ELR (cell line): ENCODE results near the gene OR1I1.
A peak's percentile ranks its signal among the peaks of the same experiment; 100 is the strongest.

Experiments used
- DNase-seq: peaks from one replicate; pipeline ENCODE4 v3.0.0-alpha.2; 2015; ENCODE audit warnings: low read depth

OR1I1 gene

DNA sequence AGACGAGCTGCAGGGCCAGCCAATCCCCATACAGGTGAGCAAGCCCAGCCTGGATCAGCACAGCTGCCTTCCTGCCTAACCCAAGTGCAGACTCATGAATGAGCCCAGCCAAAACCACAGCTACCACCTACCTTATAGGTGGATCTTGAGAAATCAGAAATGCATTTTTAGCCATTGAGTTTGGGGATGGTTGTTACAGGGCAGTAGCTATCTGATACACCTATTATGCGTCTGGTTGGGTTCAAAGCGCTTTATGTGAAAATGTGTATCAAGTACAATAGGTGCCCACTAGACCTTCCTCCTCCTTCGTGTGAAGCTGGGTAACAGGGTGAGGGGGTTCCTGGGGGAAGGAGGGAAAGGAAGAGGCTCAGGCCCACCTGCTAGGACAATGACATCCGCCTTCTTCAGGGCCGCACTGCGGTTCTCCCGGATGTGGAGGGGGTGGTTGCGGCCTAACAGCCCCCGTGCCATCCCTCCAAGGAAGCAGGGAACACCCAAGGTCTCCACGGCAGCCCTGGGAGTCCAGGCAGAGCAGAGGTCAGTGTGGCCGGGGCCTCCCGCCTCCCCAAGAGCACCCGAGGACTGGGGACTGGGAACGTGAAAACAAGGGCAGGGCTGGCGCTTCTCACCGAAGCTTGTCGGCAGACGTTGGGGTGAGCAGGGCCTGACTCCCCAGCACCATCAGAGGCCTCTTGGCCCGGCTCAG is 36.9 kb downstream of the OR1I1 start:
- no peak for DNase-seq

DNA sequence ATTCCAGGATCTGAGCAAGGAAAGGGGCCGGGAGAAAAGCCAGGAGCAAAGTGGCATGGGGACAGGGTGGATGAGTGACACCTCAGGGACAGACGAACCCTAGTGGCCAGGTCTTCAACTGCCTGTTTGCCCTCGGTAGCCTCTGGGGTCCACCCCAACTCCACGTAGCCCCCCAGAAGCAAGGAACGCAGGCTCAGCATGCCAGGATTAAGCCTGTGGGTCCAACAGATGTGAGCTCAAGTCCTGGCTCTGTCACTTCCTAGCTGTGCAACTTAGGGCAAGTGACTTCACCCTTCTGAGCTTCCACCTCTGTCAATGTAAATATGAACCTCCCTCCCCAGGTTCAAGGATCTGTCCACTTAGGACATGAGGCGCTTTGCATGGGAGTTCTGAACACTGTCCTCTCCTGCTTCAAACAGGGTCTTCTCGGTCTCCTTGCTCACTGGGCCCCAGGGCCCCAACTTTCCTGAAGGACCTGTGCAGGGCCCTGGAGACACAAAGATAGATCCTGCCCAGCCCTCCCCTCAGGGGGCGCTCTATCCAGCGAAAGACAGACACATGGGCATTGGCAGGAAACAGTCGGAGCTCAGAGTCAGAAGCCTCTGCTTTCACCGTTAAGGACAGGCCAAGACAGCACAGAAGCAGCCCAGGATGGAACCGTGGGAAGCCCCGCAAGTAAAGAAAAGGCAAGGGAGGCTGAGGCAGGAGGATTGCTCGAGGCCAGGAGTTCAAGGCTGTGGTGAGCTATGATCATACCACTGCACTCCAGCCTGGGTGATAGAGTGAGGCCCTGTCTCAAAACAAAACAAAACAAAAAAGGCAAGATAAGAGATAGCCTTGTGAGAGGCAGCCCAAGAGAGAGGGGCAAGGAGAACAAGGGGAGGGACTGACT is 38.4 kb downstream of the OR1I1 start:
- no peak for DNase-seq

DNA sequence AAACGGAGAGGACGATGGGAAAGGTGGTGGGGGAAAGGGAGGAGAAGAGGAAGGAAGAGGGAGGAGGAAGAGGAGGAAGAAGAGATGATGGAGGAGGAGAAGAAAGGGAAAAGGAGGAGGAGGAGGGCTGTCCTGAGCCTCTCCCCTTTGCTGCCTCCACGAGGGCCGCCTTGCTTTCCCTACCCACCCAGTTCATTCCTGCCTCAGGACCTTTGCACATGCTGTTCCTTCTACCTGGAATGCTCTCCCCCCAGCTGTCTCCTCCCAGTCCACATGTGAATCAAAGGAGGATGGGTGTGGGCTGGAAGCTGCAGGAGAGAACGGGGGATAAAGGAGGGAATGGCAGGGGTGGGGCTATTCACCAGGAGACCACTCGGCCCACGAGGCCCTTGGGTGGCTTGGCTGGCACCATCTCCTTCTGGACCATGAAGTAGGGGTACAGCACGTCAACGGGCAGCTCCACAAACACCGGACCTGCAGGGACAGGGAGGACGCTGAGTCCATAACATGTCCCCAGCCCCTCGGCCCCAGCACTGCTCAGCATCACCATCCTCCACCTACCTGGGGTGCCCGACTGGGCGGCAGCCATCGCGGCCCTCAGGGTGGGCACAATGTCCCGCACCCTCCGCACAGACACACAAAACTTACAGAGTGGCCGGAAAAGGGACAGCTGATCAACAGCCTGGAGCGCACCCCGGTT is 40.5 kb downstream of the OR1I1 start:
- no peak for DNase-seq

DNA sequence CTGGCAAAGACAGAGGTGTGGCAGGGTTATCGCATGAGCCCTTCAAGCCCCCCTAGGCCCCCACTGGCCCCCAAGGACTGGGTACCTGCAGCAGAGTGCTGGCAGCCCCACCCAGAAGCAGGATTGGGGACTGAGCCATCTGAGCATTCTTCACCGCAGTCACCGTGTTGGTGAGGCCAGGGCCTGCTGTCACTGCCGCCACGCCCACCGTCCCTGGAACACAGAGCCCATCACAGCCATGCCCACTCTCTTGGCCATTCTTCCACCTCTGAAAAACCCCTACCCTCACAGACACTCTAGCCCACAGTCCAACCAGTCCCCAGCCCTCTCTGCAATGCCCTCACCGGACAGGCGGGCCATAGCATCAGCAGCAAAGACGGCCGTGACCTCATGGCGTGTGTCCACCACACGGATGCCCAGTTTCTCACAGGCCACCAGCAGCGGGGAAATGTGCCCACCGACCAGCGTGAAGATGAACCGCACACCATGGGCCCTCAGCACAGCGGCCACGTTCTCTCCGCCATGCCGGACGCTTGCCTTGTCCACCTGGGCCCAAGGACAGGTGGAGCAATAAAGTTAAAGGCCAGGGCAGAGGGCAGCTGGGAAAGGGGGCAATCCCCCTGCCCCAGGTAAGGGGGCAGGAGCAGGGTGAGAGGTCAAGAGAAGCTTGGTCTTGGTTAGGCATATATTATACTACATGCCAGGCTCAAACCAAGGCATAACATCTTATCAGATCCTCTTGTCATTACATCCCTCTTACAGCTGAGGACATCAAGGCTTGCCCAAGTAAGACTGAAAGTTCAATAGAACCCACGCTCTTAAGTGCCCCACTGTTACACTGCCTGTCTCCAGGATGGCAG is 41.2 kb downstream of the OR1I1 start:
- DNase-seq, result no peak

DNA sequence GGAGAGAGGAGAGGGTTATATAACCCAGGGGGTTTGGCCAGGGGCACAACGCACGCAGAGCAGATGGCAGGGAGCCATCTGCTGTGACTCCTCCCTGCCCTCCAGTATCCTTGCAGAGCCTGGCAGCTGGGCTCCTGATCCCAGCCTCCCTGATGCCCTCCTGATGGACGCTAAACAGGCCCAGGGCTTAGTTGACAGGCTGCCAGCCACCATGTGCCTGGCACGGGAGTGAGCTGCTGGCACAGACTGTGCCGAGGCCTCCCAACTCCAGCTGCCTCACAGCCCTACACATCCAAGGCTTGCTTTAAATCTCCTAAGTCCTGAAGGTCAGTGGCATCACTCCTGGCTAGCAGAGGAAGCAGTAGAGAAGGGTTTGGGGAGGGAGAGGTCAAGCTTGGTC is 41.9 kb downstream of the OR1I1 start:
- no peak for DNase-seq

DNA sequence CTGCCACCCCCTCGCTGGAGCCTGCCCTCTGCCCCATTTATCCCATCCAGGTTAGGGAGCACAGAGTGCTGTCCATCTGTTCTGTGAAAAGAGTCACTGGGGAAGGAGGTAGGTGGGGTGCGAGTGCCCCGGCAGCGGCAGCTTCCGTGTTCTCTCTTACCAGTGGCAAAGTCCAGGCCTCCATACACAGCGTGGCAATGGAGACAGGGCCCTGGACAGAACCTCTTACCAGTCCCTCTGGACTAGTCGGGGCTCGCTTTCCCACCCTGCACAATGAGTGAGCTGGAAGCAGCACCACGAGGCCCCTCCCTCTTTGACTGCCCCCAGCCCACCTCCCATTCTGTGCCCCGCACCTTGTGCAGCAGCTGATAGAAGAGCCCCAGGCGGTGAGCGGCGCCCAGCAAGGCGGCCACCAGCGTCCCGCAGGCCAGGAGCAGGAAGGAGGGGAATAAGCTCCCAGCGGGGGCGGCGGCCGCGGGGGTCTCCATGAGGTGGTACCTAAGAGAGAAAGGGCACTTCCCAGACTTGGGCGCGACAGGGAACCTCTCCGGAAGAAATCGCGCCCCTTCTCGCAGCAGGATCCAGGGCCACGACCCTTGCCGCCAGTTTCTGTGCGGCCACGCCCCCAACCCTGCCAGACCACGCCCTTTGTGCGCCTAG is 42.7 kb downstream of the OR1I1 start:
- no peak for DNase-seq

DNA sequence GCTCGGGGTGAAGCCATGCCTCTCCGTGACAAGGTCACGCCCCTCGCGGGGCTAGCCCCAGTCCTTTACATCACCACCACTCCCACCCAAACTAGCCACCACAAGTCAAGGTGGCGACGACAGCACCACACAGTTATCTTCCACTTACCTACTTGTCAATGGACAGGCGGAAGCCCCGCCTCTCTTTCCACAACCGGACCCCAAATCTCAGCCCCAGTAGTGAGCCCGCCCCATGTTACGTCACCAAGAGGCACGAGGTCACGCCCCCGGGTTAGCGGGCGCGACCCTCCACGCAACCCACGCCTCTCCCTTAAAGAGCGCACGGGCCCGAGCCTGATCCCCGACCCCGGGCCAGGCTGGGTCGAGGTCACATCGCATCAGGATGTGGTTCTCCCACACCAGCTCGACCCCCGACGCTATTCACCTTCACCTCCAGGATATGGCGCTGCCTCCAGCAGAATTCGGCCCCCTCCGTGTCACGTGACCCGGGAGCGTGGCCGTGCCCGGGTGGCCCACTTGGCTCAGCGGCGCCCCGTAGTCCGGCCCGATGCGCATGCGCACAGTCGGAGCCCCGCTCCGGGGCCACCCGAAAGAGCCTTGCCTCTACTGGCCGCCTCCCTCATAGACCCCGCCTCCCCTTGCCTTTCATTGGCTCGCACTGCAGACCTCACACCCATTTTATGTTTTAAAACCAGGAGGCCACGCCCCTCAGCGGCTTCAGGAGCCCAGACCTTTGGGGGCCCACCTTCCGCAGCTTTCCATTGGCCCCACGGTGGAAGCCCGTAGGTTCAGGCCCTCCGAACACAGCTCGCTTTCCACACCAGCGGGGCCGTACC is 43.4 kb downstream of the OR1I1 start:
- peak; percentile 99 for DNase-seq

DNA sequence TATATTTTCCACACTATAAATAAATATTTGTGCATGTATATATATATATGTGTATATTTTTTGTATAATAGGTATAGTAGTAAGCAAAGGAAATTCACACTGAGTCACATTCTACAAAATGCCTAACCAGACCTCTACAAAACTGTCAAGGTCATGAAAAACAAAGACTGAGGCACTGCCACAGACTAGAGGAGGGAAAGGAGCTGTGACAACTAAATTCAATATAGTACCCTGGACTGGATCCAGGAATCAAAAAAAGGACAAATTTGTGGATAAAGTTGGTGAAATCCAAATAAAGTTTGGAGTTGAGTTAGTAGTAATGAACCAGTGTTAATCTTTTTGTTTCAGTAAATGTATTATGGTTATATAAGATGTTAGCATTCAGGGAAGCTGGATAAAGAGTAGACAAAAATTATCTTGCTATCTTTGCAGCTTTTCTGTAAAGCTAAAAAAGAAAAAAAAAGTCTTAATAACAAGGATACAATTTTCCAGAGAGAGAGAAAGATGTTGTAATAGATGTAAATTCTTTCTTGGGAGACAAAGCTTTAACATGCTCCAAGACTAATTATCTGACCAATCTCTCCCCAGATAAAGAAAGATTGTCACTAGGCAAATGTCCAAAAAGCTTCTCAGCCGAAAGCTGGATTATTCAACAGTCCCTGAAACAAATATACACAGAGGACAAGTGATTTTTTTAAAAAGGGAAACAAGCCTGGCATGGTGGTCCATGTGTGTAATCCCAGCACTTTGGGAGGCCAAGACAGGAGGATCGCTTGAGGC is 44.3 kb downstream of the OR1I1 start:
- DNase-seq, result no peak

DNA sequence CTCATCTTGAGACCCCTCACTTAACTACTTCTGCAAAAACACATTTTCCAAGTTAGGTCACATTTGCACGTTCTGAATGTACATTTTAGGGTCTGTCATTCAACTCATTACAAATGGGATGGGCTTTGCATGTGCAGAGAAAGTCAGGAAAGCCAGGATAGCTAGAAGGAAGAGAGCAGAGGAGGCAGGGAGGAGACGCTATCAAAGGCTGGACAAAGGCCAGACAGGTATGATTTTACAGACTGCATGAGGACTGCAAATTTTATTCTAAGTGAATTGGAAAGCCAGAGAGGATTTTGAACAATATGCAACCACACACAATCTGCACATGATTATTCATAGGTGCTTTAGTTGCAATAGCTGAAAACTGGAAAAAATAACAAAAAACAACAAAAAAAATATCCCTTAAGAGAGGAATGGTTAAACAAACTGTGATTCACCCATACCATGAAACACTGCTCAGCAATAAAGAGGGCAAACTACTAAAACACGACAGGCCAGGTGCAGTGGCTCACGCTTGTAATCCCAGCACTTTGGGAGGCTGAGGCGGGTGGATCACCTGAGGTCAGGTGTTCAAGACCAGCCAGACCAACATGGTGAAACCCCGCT is 46.3 kb downstream of the OR1I1 start:
- no peak for DNase-seq

DNA sequence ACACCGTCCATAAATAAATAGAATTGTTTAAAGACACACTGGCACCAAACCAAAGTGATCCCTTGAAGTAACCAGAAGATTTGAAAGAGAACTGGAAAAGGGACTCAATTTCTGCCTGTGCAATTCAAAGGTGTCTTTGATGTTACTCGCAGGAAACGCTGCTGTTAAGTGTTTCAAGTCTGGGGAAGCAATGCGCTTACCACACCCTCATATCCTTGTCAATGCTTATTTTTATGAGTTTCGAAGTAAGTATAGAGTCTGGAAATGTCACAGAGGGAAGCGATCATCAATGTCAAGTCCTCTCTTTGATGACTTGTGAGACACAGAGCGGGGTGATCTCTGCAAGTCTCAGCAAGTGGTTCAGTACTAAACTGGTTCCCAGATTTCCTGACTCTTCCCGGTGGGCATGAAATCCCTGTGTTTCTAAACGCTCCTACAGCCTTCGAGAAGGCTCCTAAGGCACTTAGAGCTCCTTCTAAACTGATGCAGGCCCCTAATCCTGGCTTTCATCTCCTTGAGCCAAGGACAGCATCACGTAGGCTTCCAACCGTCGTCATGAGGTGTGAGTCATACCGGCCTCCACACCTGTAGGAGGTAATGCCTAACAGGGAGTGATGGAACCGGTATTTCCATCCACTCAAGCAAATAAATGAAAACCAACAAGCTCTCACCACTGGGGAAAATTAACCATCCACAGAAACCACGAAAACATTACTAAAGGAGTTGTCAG is 48.0 kb downstream of the OR1I1 start:
- DNase-seq, result no peak

DNA sequence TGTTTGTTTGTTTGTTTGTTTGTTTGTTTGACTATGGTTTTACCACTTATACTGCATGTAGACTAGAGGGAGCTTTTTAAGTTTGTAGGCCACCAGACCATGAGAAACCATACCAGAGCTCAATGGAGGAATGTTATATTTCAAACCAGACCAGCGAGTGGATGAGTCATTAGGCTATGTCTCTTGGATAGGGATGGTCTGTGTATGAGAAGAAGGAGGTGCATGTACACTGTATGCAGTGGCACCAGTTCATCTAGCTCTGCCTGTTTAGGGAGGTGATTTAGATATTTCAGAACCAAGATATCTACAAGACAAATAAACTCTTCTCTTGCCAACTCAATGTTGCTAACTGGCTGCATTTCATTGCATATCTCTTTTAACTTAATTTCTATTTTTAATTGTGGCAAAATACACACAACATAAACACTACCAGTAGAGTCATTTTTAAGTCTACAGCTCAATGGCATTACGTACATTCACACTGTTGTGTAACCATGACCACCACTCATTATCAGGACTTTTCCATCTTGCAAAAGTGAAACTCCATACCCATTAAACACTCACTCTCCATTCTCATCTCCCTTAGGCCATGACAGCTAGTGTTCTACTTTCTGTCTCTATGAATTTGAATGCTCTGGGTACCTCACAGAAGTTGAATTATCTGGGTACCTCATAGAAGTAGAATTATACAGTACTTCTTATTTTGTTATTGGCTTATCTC is 54.4 kb downstream of the OR1I1 start:
- peak; percentile 43 for DNase-seq

DNA sequence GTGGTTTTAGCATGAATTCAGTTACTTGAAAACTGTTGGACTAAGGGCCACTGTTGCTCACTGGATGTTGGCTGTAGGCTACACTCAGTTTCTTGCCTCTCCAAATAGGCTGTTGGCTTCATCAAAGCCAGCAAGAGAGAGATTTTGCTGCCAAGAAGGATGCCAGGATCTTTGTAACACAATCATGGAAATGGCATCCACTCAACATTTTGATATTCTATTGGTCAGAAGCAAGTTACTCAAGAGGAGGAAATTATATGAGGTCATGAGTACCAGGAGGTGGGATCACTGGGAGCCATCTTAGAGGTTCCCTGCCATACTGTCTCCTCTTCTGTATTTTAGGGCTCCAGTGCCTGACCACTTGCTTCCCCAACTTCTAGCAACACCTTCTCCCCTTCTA is 55.8 kb downstream of the OR1I1 start:
- DNase-seq, result peak; percentile 54

DNA sequence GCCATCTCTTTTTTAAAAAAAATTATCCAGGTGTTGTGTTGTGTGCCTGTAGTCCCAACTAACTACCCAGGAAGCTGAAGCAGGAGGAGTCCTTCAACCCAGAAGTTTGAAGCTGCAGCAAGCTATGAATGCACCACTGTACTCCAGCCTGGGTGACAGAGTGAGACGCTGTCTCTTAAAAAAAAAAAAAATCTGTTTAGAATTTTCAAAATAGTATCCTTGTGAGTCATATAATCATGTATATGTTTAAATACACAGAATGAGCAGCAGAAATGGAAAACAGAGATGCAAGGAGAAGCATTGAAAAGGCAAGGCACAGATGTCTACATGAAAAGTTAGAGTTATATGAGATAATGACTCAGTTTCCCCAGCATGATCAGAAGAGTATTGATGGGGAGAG is 56.4 kb downstream of the OR1I1 start:
- peak; percentile 50 for DNase-seq

DNA sequence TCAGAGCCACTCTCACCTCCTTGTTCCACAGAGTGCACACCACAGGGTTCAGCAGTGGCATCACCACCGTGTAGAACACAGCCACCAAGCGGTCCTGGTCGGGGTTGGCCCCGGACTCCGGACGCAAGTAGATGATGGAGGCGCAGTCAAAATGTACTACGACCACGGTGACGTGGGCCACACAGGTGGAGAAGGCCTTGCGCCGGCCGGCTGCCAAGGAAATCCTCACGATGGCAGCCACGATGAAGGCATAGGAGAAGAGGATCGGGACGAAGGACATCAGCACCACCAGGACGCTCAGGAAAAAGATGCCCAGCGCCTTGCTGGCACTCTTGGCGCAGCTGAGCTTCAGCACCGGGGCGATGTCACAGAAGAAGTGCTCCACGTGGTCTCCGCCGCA is 59.1 kb downstream of the OR1I1 start:
- DNase-seq, result no peak

DNA sequence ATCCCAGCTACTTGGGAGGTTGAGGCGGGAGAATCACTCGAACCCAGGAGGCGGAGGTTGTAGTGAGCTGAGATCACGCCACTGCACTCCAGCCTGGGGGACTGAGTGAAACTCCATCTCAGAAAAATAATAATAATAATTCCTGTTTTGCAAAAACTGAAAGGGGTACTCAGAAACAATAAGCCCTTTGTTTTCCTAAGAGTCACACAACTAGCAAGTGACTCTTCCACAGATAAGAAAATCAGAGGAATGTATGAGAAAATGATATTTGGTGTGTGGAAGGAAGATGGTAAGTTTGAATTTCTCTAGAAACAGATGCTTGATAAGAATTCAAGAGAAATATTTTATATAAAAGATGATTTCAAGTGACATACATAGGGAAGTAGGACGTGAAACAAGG is 60.3 kb downstream of the OR1I1 start:
- no peak for DNase-seq
